ENCODE data around the gene ANKS6. TPM values are rescaled to one million over a fixed set of nuclear protein-coding genes. Genes with fewer than 3 reads are reported as not detected.
A peak's percentile ranks its signal among the peaks of the same experiment; 100 is the strongest.

Gene ANKS6
- total and polyA plus RNA-seq, 2 experiments from 2014 or later = 36.9 to 59.0 TPM

GRCh38 chr9:98801969-98802371 lies 5.6 kb upstream of the ANKS6 start:
- Histone ChIP-seq H3K79me2 (replicated peaks; ENCODE audit: insufficient read depth) (no peaks in the 10 kb centered on the region), H3K4me2 (0 out of 2 replicates have a peak overlapping the region, but pooled peaks have one; percentile 53), H3K27me3 (ENCODE audit: insufficient read depth) (peaks cover 16% of the 10 kb centered on the region), H3K4me3 (no peak overlapping the region), H3K27ac (ENCODE audit: low read depth) (no peak overlapping the region), H4K20me1 (replicated peaks; ENCODE audit: insufficient read depth) (no peaks in the 10 kb centered on the region), H3K9me2 (ENCODE audit: insufficient read depth) (peaks cover 5% of the 10 kb centered on the region), H2AFZ (peak overlapping the region; percentile 19; the same call in 1 of the 2 replicates), H3F3A (replicated peaks; ENCODE audit: low read depth) (no peaks in the 10 kb centered on the region), H3K4me1 (ENCODE audit: insufficient read depth) (peaks cover 20% of the 10 kb centered on the region; the same call in 1 of the 2 replicates), H3K36me3 (ENCODE audit: insufficient read depth) (0 out of 2 replicates have a peak, but pooled peaks cover 5% of the 10 kb centered on the region)
- Mint-ChIP-seq H3K36me3 (ENCODE audit: low read depth) (peaks cover 5% of the 10 kb centered on the region; the same call in 1 of the 3 replicates), H3K27ac (no peak overlapping the region), H3K9me3 (peaks cover 12% of the 10 kb centered on the region; the same call in 2 of the 3 replicates), H3K4me1 (peaks cover 18% of the 10 kb centered on the region), H3K4me3 (no peak overlapping the region), H3K27me3 (ENCODE audit: insufficient read depth, low read depth, poor library complexity) (peaks cover 1% of the 10 kb centered on the region)
- no peak for DNase-seq (ENCODE audit: low spot score)
- ATAC-seq = no peak
- TF ChIP-seq EZH2 (IDR thresholded peaks at IDR 0.05; ENCODE audit: low read depth, unreplicated experiment) (no peak), EZH2phosphoT487 (IDR thresholded peaks at IDR 0.05; ENCODE audit: unreplicated experiment) (no peak), ZNF114 (CRISPR knock-in tag; IDR thresholded peaks at IDR 0.05) (no peak), CTCF (conservative IDR thresholded peaks at IDR 0.05; ENCODE audit: low read depth in 2 of 2) (no peak), ZNF331 (CRISPR knock-in tag; IDR thresholded peaks at IDR 0.05; ENCODE audit: low read depth) (no peak), JUNB (IDR thresholded peaks at IDR 0.05; ENCODE audit: unreplicated experiment) (no peak), ETS1 (IDR thresholded peaks at IDR 0.05) (no peak), REST (IDR thresholded peaks at IDR 0.05; ENCODE audit: unreplicated experiment) (no peak)
